Fibroblast of lung (primary cell): Measurements from ENCODE around the gene RAPGEF4.

Experiments used
- CTCF ChIP-seq, 2 donors: IDR thresholded peaks in 1 of 2; conservative IDR thresholded peaks in 1 of 2; 1 replicate in 1 of 2; 2 replicates in 1 of 2; pipeline ENCODE4 v1.5.1; 2011 to 2012; ENCODE audit warnings: low read length in 2 of 2, control low read depth in 1 of 2, inconsistent platforms in 1 of 2, low read depth in 1 of 2, mild to moderate bottlenecking in 1 of 2
- EZH2 ChIP-seq: IDR thresholded peaks from 2 replicates; pipeline ENCODE4 v1.5.1; 2012; ENCODE audit warnings: low read length, control low read depth, mild to moderate bottlenecking; ENCODE audit errors: missing control alignments

- no peak for TF ChIP-seq CTCF (conservative IDR thresholded peaks at IDR 0.05 in 1 of 2, IDR thresholded peaks at IDR 0.05 in 1 of 2; ENCODE audit: low read depth in 1 of 2, low read length in 2 of 2)
- TF ChIP-seq EZH2, result no peak
Measured at GRCh38 chr2:172740856-172741255, 5.2 kb downstream of the RAPGEF4 start.
